B cell (primary cell): ENCODE results near the gene PCF11. TPM values are rescaled to one million over a fixed set of nuclear protein-coding genes. Genes with fewer than 3 reads are reported as not detected.
A peak's percentile ranks its signal among the peaks of the same experiment; 100 is the strongest.

Source experiments
- ATAC-seq: fragments of 200-7000 bp; cut with Tn5 transposase; one replicate; pipeline ENCODE4 v1.10.0; 2021; ENCODE audit warnings: low read depth, mild to moderate bottlenecking, moderate number of reproducible peaks, moderate library complexity
- CTCF ChIA-PET: fragments of 350-600 bp; sonication (Branson Sonifier 250); formaldehyde crosslinking; loops from one replicate; lab custom pipeline; 2021; ENCODE audit warnings: antibody characterized with exemption, inconsistent platforms; lab: Charles Lee
- POLR2A ChIA-PET: fragments of 350-600 bp; sonication (Branson Sonifier 250); formaldehyde crosslinking; loops from one replicate; lab custom pipeline; 2021; ENCODE audit warnings: antibody characterized with exemption; lab: Charles Lee
- DNase-seq: peaks from one replicate; pipeline ENCODE4 v3.0.0; 2013
- H2AFZ ChIP-seq: 2 replicates; pipeline ENCODE4 v1.6.1; 2012; ENCODE audit warnings: mild to moderate bottlenecking, low read depth, low read length; ENCODE audit not compliant: insufficient read depth, poor library complexity, severe bottlenecking
- H3K27ac ChIP-seq, 2 donors: 1 replicate in 1 of 2; 2 replicates in 1 of 2; pipeline ENCODE4 v1.5.1; 2012 to 2013; ENCODE audit warnings: low read length in 2 of 2, mild to moderate bottlenecking in 2 of 2, moderate library complexity in 1 of 2
- H3K27me3 ChIP-seq, 4 experiments: fragments of 200-600 bp in 1 of 4; sonication (generic) in 1 of 4; replicated peaks in 1 of 4; 1 replicate in 2 of 4; 2 replicates in 2 of 4; pipeline versions ENCODE4 v1.6.1 to v1.7.0; 2013 to 2016; ENCODE audit warnings: low read length in 3 of 4, mild to moderate bottlenecking in 2 of 4, mixed read lengths in 1 of 4, moderate library complexity in 1 of 4; ENCODE audit not compliant: insufficient read depth in 4 of 4, control insufficient read depth in 3 of 4; ENCODE audit errors: control extremely low read depth in 1 of 4
- H3K36me3 ChIP-seq, 2 experiments: replicated peaks in 1 of 2; 1 replicate in 1 of 2; 2 replicates in 1 of 2; pipeline versions ENCODE4 v1.6.1 to v1.7.1; 2013; ENCODE audit warnings: low read length in 1 of 2; ENCODE audit not compliant: insufficient read depth in 2 of 2, control insufficient read depth in 1 of 2; ENCODE audit errors: control extremely low read depth in 1 of 2, extremely low read depth in 1 of 2
- H3K4me1 ChIP-seq, 2 donors: fragments of 200-600 bp in 1 of 2; sonication (generic) in 1 of 2; 1 replicate in 1 of 2; 2 replicates in 1 of 2; pipeline versions ENCODE4 v1.5.1 to v1.6.1; 2013 to 2017; ENCODE audit warnings: low read length in 2 of 2; ENCODE audit not compliant: control insufficient read depth in 2 of 2, insufficient read depth in 2 of 2
- H3K4me2 ChIP-seq: replicated peaks from 2 replicates; pipeline ENCODE3; 2012; ENCODE audit warnings: mild to moderate bottlenecking, low read depth, low read length; ENCODE audit not compliant: poor library complexity, severe bottlenecking
- H3K4me3 ChIP-seq, 5 experiments: fragments of 200-600 bp in 1 of 5; sonication (generic) in 1 of 5; 1 replicate in 3 of 5; 2 replicates in 2 of 5; pipeline versions ENCODE4 v1.5.1 to v1.7.0; 2011 to 2016; ENCODE audit warnings: low read length in 4 of 5, mild to moderate bottlenecking in 4 of 5, low read depth in 2 of 5, control low read depth in 1 of 5, moderate library complexity in 1 of 5; ENCODE audit not compliant: insufficient read depth in 1 of 5; ENCODE audit errors: control extremely low read depth in 1 of 5, extremely low read depth in 1 of 5
- H3K79me2 ChIP-seq: fragments of 200-600 bp; sonication (generic); one replicate; pipeline ENCODE4 v1.6.0; 2016; ENCODE audit warnings: low read length; ENCODE audit not compliant: control insufficient read depth, insufficient read depth
- H3K9ac ChIP-seq: fragments of 200-600 bp; sonication (generic); 2 replicates; pipeline ENCODE4 v1.6.1; 2017; ENCODE audit warnings: mild to moderate bottlenecking, low read length, moderate library complexity
- H3K9me3 ChIP-seq, 3 donors: one replicate each; pipeline versions ENCODE4 v1.6.1 to v1.7.1; 2013; ENCODE audit warnings: low read length in 2 of 3; ENCODE audit not compliant: control insufficient read depth in 2 of 3, insufficient read depth in 1 of 3; ENCODE audit errors: control extremely low read depth in 1 of 3
- H4K20me1 ChIP-seq: 2 replicates; pipeline ENCODE4 v1.6.0; 2012; ENCODE audit warnings: mild to moderate bottlenecking, low read length; ENCODE audit not compliant: insufficient read depth, control insufficient read depth, poor library complexity, severe bottlenecking
- H3K27ac Mint-ChIP-seq: one replicate; pipeline ENCODE4 v1.8.0; 2021; ENCODE audit warnings: mixed read lengths
- H3K27me3 Mint-ChIP-seq: one replicate; pipeline ENCODE4 v1.8.0; 2021; ENCODE audit warnings: mixed read lengths
- H3K4me1 Mint-ChIP-seq: one replicate; pipeline ENCODE4 v1.8.0; 2021; ENCODE audit warnings: mixed read lengths
- H3K4me3 Mint-ChIP-seq: one replicate; pipeline ENCODE4 v1.8.0; 2021; ENCODE audit warnings: mixed read lengths
- H3K9me3 Mint-ChIP-seq: one replicate; pipeline ENCODE4 v1.8.0; 2022; ENCODE audit warnings: mixed read lengths; ENCODE audit not compliant: insufficient read depth
- CTCF ChIP-seq: fragments of 200-600 bp; IDR thresholded peaks from one replicate; pipeline ENCODE4 v1.8.0; 2022; ENCODE audit warnings: antibody characterized with exemption, mild to moderate bottlenecking
- EZH2 ChIP-seq: IDR thresholded peaks from 2 replicates; pipeline ENCODE4 v1.6.1; 2012; ENCODE audit warnings: borderline replicate concordance, low read depth, mild to moderate bottlenecking, moderate library complexity, low read length; ENCODE audit not compliant: insufficient read depth, poor library complexity, severe bottlenecking
- WGBS: methylation state at CpG from one replicate; pipeline ENCODE4 v1.1.5; 2013; ENCODE audit warnings: missing lambda C conversion rate; ENCODE audit not compliant: insufficient coverage; 5-methylcytosine and 5-hydroxymethylcytosine counted together
- intact Hi-C: fragments of 100-400 bp; cut with micrococcal nuclease; formaldehyde crosslinking; loops from one replicate; pipeline ENCODE4 v1.10.0; 2022
- polyA plus RNA-seq: library from polyadenylated mRNA; depleted of rRNA; stranded (reverse); fragments of >200 nt; gene quantifications from 2 replicates; pipeline ENCODE4 v1.2.3, GENCODE V29; 2012
- total RNA-seq, 2 donors: library from RNA; stranded (reverse); fragments of 120-200 nt in 1 of 2; gene quantifications; 1 replicate in 1 of 2; 2 replicates in 1 of 2; pipeline versions ENCODE4 v1.2.3 to v1.2.4, GENCODE V29; 2013 to 2022

Gene PCF11
- total and polyA plus RNA-seq, 2 donors (not counting 1 experiment from before 2014, with no cell fraction given), result 123 to 185 TPM

- POLR2A ChIA-PET, result interaction anchor here (0.6 to 0.7 kb wide), 4 partner anchors 98 to 138 kb away, joined by 4 to 12 read pairs (median 6); no protein-coding TSS in a partner anchor
- Histone ChIP-seq H3K9me3 (no peaks in the 10 kb centered on the region), H3K4me2 (peak overlapping the region; percentile 78), H3K27me3 (no peaks in the 10 kb centered on the region), H3K9ac (peak overlapping the region; percentile 97), H3K79me2 (peaks cover 91% of the 10 kb centered on the region), H4K20me1 (peaks cover 23% of the 10 kb centered on the region), H3K4me3 (peak overlapping the region; percentile 21 to 99 (median 86)), H3K27ac (peak overlapping the region in 1 of 2 donors; percentile 98), H3K36me3 (peaks cover 5 to 33% of the 10 kb centered on the region in 2 experiments), H2AFZ (no peak overlapping the region), H3K4me1 (peaks cover 35 to 39% of the 10 kb centered on the region in 2 donors)
- H3K27ac Mint-ChIP-seq, result peak overlapping the region; percentile 100
- intact Hi-C loops, result loop anchor here (2.0 kb wide), 1 partner anchor 13 kb away; no protein-coding TSS in a partner anchor
- H3K4me3 Mint-ChIP-seq, result peak overlapping the region; percentile 98
- H3K4me1 Mint-ChIP-seq, result peaks cover 56% of the 10 kb centered on the region
- DNase-seq, result no peak
- CTCF ChIA-PET, result interaction anchor here (0.6 to 1.6 kb wide), 9 partner anchors 14 to 293 kb away, joined by 3 to 9 read pairs (median 3); partner anchors contain the start of gene DDIAS
- TF ChIP-seq EZH2 (no peak), CTCF (no peak)
- H3K9me3 Mint-ChIP-seq, result no peaks in the 10 kb centered on the region
- 63% methylated on average over 3 of the region's 6 CpGs for WGBS
- no peak for ATAC-seq
- H3K27me3 Mint-ChIP-seq, result no peaks in the 10 kb centered on the region
These were observed 3.3 kb downstream of the PCF11 start for GRCh38 chr11:83159902-83160865.
